Mucosa of gallbladder (tissue), 1 donor: Measurements from ENCODE around the gene FMR1. TPM values are rescaled to one million over a fixed set of nuclear protein-coding genes. Genes with fewer than 3 reads are reported as not detected.
A peak's percentile ranks its signal among the peaks of the same experiment; 100 is the strongest.

Experiments
- DNase-seq: peaks from one replicate; pipeline ENCODE4 v3.0.0-alpha.2; 2020; ENCODE audit warnings: low spot score
- total RNA-seq: library from RNA; stranded (reverse); gene quantifications from one replicate; pipeline ENCODE4 v1.2.1, GENCODE V29; 2021
- donor health status: DM: no; HTN: no; CAD: no.

Gene FMR1
- total RNA-seq: 36.7 TPM

DNA sequence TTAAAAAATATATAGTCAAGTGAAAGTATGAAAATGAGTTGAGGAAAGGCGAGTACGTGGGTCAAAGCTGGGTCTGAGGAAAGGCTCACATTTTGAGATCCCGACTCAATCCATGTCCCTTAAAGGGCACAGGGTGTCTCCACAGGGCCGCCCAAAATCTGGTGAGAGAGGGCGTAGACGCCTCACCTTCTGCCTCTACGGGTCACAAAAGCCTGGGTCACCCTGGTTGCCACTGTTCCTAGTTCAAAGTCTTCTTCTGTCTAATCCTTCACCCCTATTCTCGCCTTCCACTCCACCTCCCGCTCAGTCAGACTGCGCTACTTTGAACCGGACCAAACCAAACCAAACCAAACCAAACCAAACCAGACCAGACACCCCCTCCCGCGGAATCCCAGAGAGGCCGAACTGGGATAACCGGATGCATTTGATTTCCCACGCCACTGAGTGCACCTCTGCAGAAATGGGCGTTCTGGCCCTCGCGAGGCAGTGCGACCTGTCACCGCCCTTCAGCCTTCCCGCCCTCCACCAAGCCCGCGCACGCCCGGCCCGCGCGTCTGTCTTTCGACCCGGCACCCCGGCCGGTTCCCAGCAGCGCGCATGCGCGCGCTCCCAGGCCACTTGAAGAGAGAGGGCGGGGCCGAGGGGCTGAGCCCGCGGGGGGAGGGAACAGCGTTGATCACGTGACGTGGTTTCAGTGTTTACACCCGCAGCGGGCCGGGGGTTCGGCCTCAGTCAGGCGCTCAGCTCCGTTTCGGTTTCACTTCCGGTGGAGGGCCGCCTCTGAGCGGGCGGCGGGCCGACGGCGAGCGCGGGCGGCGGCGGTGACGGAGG, at the start of gene FMR1:
FMR1 (plus strand) TSS at position 728 of the 831 bp plus-strand sequence. CDS start 261 bp downstream, outside the sequence.
- peak; percentile 95 for DNase-seq

DNA sequence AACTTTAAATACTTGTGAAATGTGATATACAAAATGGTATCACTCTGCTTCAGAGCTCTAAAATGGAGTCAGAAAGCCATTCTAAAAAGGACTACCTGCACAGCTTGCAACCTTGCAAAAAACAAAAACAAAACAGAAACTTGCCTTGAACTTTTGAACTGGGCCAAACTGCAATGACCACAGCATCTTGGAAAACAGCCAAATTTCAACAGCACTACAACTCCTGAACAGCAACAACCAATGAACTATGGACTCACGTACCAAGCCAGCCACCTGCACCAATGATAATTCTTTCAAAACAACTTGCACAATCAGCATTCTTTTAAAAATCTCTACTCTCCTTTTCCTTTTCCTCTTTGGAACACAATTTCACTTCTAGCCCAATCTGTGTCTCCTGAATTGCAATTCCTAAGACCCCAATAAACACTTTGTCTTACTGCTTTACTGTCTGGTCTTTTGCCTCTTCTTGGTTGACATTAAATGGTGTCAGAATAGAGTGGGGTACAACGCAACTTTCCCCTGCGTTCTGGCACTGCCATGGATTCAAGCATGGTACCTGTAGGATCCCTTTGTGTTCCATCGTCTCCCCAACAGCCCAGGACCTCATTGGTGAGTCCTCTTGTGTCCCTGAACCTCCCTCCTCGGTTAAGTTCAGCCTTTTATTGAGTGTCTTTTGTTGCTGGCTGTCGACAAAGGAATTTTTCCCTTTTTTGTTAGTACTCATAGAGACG, 35.7 kb upstream of the FMR1 start:
- DNase-seq: no peak

GRCh38 chrX:147876849-147877646, 34.7 kb upstream of the FMR1 start:
- DNase-seq: no peak

- DNase-seq: no peak
Observed at GRCh38 chrX:147877726-147878125, 34.0 kb upstream of the FMR1 start.

- no peak for DNase-seq
Observed at GRCh38 chrX:147884958-147885357, 26.8 kb upstream of the FMR1 start.

GRCh38 chrX:147890756-147891155, 21.0 kb upstream of the FMR1 start:
- DNase-seq: no peak

DNA sequence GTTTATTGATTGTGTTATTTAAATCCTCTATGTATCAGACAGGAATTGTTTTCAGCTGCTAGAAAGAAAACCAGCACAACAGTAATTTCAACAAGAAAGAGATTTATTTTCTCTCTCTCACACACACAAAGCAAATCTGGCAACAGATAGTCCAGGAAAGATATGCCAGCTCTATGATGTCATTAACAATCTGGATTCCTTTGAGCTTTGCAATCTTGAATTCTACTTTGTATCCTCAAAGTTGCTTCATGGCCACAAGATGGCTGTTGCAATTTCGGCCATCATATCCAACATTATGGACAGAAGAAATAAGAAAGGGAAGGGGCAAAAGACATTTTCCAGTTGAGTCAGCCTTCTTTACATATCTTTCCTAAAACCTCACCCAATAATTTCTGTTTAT, 19.8 kb upstream of the FMR1 start:
- no peak for DNase-seq

DNA sequence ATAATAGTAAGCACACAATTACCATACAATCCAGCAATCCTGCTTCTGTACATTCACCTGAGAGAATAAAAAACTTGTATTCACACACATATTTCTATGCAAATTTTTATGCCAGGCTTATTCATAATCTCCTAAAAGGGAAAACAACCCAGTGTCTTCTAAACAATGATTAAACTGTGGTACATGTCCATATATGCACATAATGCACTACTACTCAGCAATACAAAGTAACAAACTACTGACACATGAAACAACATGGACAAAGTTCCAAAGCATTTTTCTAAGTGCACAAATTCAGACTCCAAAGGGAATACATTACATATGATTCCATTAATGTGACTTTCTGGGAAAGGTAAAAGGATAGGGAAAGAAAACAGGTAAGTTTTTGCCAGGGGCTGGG, 18.0 kb upstream of the FMR1 start:
- DNase-seq: no peak

DNA sequence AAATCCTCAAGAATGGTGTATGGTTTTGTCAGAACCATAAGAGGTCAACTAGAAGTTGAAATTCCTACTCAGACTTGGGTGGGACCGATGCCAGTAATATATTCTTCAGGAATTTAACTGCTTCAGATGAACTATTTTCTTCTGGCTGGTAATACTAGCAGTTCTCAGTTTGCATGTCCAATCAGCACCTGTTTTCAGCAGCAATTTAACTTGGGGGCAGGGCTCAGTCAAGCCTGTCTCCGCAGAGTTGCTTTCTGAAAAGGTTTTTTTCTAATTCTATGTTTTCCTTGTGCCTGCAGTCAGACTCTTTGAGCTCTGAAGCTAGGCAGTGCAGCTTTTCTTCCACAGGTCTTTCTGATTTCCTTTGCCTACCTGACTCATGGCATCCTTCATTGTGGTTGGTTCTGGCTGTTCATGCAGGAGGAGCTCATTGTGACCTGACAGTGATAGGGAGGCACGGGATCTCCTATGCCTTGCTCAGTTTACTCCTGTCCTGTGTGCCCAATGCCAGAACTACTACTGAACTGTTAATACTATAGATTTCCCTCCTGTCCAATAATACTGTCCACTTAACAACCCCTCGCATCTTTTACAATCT, 17.3 kb upstream of the FMR1 start:
- DNase-seq: no peak

- DNase-seq: no peak
Observed at GRCh38 chrX:147897117-147897516, 14.6 kb upstream of the FMR1 start.

GRCh38 chrX:147898951-147899350, 12.8 kb upstream of the FMR1 start:
- DNase-seq: no peak

DNA sequence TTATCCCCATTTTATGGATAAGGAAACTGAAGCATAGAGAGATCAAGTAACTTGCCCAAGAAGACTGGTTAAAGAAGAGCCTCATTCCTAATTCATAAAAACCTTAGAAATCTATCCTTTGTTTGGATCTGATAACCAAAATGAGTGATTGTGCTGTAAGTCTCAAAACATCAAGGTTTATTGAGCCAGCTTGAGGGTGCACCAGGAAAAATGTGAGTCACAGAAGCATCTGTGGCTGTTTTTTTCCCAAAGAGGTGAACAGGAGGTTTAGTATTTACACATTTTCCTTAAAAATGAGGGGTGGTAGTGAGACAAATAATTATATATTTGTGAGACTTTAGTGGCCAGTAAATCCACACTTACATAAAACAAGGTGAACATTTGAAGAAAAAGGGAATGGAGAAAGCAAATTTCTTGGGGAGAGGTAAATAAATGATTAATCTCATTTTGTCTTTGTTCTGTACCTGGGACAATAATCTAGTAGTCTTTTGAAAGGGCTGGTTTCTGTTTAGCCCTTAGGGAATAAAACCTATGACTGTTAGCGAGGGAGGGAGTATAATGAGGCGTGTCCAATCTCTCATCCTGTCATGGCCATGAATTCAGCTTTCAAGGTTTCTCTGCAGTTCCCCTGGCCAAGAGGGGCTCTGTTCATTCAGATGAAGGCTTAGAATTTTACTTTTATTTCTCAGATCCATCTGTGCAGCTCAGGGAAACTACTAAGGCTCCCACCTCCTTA, 12.2 kb upstream of the FMR1 start:
- no peak for DNase-seq

DNA sequence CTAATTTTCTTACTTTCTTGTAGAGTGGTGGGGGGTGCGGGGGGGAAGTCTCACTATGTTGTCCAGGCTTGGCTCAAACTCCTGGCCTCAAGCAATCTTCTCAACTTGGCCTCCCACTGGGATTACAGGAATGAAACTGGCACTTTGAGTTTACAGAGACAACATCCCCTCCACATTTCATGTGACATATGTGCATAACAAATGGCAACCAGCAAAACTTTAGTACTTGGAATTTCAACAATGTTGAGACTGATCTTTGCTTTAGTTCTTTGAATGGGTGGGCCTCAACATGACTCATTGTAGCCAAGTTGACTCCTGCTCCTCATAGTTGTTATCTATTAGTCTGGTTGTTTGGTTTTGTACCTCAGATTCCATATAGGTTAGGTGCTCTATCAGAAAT, 11.4 kb upstream of the FMR1 start:
- no peak for DNase-seq

- no peak for DNase-seq
Observed at GRCh38 chrX:147901461-147902126, 10.1 kb upstream of the FMR1 start.

GRCh38 chrX:147902270-147902669, 9.4 kb upstream of the FMR1 start:
- no peak for DNase-seq

GRCh38 chrX:147908106-147908505, 3.6 kb upstream of the FMR1 start:
- DNase-seq: no peak

DNA sequence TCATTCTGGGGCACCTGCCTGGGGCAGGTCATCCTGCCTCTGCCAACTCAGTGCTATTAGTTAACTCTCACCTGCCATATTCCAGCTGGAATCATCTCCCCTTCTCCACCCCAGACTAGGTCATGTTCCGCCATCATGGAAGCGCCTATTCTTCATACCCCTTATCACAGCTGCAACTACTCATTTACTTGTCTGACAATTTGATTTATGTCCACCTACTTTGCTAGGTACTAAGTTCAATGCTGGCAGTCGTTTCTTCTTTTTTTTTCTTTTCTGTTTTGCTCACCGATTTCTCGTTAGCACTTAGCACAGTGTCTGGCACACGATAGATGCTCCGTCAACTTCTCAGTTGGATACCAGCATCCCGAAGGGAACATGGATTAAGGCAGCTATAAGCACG, 1.1 kb upstream of the FMR1 start:
- no peak for DNase-seq

DNA sequence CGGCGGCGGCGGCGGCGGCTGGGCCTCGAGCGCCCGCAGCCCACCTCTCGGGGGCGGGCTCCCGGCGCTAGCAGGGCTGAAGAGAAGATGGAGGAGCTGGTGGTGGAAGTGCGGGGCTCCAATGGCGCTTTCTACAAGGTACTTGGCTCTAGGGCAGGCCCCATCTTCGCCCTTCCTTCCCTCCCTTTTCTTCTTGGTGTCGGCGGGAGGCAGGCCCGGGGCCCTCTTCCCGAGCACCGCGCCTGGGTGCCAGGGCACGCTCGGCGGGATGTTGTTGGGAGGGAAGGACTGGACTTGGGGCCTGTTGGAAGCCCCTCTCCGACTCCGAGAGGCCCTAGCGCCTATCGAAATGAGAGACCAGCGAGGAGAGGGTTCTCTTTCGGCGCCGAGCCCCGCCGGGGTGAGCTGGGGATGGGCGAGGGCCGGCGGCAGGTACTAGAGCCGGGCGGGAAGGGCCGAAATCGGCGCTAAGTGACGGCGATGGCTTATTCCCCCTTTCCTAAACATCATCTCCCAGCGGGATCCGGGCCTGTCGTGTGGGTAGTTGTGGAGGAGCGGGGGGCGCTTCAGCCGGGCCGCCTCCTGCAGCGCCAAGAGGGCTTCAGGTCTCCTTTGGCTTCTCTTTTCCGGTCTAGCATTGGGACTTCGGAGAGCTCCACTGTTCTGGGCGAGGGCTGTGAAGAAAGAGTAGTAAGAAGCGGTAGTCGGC, 528 bp downstream of the FMR1 start:
- no peak for DNase-seq

- DNase-seq: no peak
Observed at GRCh38 chrX:147913570-147913969, 1.9 kb downstream of the FMR1 start.

- DNase-seq: no peak
Observed at GRCh38 chrX:147914591-147914990, 2.9 kb downstream of the FMR1 start.
